Measurements from ENCODE around the gene GMCL1. TPM values are rescaled to one million over a fixed set of nuclear protein-coding genes. Genes with fewer than 3 reads are reported as not detected.

The GMCL1 gene
- total and polyA plus RNA-seq, 9 of the 15 experiments (the other 6 are each of a cell fraction or from before 2014, with no cell fraction given) = 7.0 to 27.3 (median 15.4) TPM

DNA sequence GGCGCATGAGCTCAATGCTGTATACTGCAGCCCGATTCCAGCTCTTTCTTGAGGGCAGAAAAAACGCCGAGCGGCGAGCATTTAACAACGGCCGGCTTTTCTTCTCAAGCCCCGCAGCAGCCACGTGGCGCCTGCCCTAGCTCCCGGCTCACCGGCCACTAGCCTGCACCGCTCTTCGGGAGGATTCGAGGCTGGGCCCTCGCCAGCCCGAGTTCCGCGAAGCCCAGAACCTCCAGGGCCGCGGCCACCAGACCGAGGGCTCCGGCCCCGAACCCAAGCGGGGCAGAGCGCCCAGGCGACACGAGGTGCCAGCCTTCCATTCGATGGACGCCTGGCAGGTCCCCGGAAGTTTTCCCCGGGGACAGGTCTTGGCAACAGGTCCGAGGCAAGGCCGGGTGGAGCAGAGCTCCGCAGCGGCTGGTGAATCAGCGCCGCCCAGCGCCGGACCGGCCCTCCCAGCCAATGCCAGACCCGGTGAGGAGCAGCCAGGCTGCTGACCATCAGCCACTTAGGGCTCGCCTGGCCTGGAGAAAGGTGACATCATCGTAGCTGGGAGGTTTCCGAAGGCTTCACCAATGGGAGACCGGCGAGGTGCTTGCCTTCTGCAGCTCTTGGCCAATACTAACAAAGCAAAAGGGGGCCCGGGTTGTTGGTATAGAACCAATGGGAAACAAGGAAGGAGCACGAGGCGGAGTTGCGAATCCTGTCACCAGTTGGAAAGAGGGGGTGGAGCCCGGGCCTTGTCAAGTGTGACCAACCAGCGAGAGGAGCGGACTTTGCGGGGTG lies 84.9 kb downstream of the GMCL1 start (continued):
- 0 out of 2 replicates have a peak, but pooled peaks have one; percentile 36 for TF ChIP-seq KLF6 (CRISPR knock-in tag; IDR thresholded peaks at IDR 0.05; ENCODE audit: borderline replicate concordance)
- no peak for TF ChIP-seq RFX7 (CRISPR knock-in tag; IDR thresholded peaks at IDR 0.05)
- TF ChIP-seq ZNF695 (CRISPR knock-in tag; IDR thresholded peaks at IDR 0.05) = 0 out of 2 replicates have a peak, but pooled peaks have one; percentile 58
- no peak for TF ChIP-seq FOXA1 (IDR thresholded peaks at IDR 0.05; ENCODE audit: borderline replicate concordance)
- TF ChIP-seq, protein P1, sequence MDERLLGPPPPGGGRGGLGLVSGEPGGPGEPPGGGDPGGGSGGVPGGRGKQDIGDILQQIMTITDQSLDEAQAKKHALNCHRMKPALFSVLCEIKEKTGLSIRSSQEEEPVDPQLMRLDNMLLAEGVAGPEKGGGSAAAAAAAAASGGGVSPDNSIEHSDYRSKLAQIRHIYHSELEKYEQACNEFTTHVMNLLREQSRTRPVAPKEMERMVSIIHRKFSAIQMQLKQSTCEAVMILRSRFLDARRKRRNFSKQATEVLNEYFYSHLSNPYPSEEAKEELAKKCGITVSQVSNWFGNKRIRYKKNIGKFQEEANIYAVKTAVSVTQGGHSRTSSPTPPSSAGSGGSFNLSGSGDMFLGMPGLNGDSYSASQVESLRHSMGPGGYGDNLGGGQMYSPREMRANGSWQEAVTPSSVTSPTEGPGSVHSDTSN (CRISPR knock-in tag; IDR thresholded peaks at IDR 0.05; ENCODE audit: low read depth) = no peak
- TF ChIP-seq, protein P1 (tag; conservative IDR thresholded peaks at IDR 0.05; ENCODE audit: low read depth) = no peak
- no peak for TF ChIP-seq ZNF133 (CRISPR knock-in tag; IDR thresholded peaks at IDR 0.05)
- peak; percentile 66 for TF ChIP-seq JUNB (CRISPR knock-in tag; conservative IDR thresholded peaks at IDR 0.05)
- TF ChIP-seq, protein P2, sequence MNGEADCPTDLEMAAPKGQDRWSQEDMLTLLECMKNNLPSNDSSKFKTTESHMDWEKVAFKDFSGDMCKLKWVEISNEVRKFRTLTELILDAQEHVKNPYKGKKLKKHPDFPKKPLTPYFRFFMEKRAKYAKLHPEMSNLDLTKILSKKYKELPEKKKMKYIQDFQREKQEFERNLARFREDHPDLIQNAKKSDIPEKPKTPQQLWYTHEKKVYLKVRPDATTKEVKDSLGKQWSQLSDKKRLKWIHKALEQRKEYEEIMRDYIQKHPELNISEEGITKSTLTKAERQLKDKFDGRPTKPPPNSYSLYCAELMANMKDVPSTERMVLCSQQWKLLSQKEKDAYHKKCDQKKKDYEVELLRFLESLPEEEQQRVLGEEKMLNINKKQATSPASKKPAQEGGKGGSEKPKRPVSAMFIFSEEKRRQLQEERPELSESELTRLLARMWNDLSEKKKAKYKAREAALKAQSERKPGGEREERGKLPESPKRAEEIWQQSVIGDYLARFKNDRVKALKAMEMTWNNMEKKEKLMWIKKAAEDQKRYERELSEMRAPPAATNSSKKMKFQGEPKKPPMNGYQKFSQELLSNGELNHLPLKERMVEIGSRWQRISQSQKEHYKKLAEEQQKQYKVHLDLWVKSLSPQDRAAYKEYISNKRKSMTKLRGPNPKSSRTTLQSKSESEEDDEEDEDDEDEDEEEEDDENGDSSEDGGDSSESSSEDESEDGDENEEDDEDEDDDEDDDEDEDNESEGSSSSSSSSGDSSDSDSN (IDR thresholded peaks at IDR 0.05; ENCODE audit: borderline replicate concordance in 1 of 2, low read depth in 2 of 2, low read length in 2 of 2) = peak; percentile 96 to 98
- TF ChIP-seq CEBPB (tag; IDR thresholded peaks at IDR 0.05) = peak; percentile 69
- peak; percentile 85 for TF ChIP-seq CREB1 (IDR thresholded peaks at IDR 0.05)
- peak; percentile 84 for TF ChIP-seq CREB1 (CRISPR knock-in tag; IDR thresholded peaks at IDR 0.05)
- TF ChIP-seq EHMT2 (IDR thresholded peaks at IDR 0.05) = no peak
- TF ChIP-seq BRD9 (IDR thresholded peaks at IDR 0.05; ENCODE audit: low read depth, partially characterized antibody) = peak; percentile 61
- TF ChIP-seq, protein P3, sequence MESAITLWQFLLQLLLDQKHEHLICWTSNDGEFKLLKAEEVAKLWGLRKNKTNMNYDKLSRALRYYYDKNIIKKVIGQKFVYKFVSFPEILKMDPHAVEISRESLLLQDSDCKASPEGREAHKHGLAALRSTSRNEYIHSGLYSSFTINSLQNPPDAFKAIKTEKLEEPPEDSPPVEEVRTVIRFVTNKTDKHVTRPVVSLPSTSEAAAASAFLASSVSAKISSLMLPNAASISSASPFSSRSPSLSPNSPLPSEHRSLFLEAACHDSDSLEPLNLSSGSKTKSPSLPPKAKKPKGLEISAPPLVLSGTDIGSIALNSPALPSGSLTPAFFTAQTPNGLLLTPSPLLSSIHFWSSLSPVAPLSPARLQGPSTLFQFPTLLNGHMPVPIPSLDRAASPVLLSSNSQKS (CRISPR knock-in tag; IDR thresholded peaks at IDR 0.05) = 0 out of 2 replicates have a peak, but pooled peaks have one; percentile 24
- TF ChIP-seq CHD2 (IDR thresholded peaks at IDR 0.05; ENCODE audit: low read depth, low read length) = peak; percentile 80
- no peak for TF ChIP-seq ZBTB7A (IDR thresholded peaks at IDR 0.05; ENCODE audit: borderline replicate concordance, control insufficient read depth, low read depth, low read length)
- no peak for TF ChIP-seq SRSF9 (IDR thresholded peaks at IDR 0.05; ENCODE audit: borderline replicate concordance, low read depth, low read length)
- peak; percentile 54 for TF ChIP-seq TEAD4 (IDR thresholded peaks at IDR 0.05; ENCODE audit: low read length)
- no peak for TF ChIP-seq TEAD4 (CRISPR knock-in tag; IDR thresholded peaks at IDR 0.05; ENCODE audit: borderline replicate concordance)
- peak; percentile 66; the same call in 1 of the 2 replicates for TF ChIP-seq SOX6 (IDR thresholded peaks at IDR 0.05)
- TF ChIP-seq JUND (IDR thresholded peaks at IDR 0.05; ENCODE audit: borderline replicate concordance, low read depth, low read length) = peak; percentile 95
- TF ChIP-seq JUND (tag; IDR thresholded peaks at IDR 0.05; ENCODE audit: borderline replicate concordance, low read depth, low read length) = peak; percentile 92
